OCI-LY7 (cell line): ENCODE results near the gene ADGRD1. TPM values are rescaled to one million over a fixed set of nuclear protein-coding genes. Genes with fewer than 3 reads are reported as not detected.

ENCODE experiments used
- BruUV-seq: library from RNA; stranded (reverse); fragments of 400-500 nt; replicated peaks from 2 replicates; lab custom pipeline; 2021; lab: Mats Ljungman, UMichigan
- CTCF ChIA-PET: fragments of 300-600 bp; sonication (Branson Sonifier 250); formaldehyde crosslinking; loops from one replicate; lab custom pipeline; 2022; ENCODE audit warnings: antibody characterized with exemption; ENCODE audit not compliant: unreplicated experiment; lab: Charles Lee
- POLR2A ChIA-PET: fragments of 300-600 bp; sonication (Branson Sonifier 250); formaldehyde crosslinking; loops from one replicate; lab custom pipeline; 2022; ENCODE audit warnings: antibody characterized with exemption; lab: Charles Lee
- DNase-seq: peaks from one replicate; pipeline ENCODE4 v3.0.0-alpha.2; 2015; ENCODE audit warnings: low spot score
- H2AFZ ChIP-seq: fragments of 200-600 bp; sonication (generic), shearing (Covaris generic); 2 replicates; pipeline ENCODE4 v1.6.1; 2014; ENCODE audit warnings: mild to moderate bottlenecking, antibody characterized with exemption, low read length, moderate library complexity
- H3K27ac ChIP-seq: fragments of 200-600 bp; sonication (generic); 2 replicates; pipeline ENCODE4 v1.5.1; 2014; ENCODE audit warnings: mixed run types, low read depth, mild to moderate bottlenecking, moderate library complexity, low read length, inconsistent platforms; ENCODE audit not compliant: poor library complexity, severe bottlenecking
- H3K36me3 ChIP-seq: fragments of 200-600 bp; sonication (generic); 2 replicates; pipeline ENCODE4 v1.6.1; 2014; ENCODE audit warnings: mild to moderate bottlenecking, antibody characterized with exemption, low read length, moderate library complexity, mixed read lengths; ENCODE audit not compliant: insufficient read depth
- H3K4me1 ChIP-seq: fragments of 200-600 bp; sonication (generic); 2 replicates; pipeline ENCODE4 v1.5.1; 2014; ENCODE audit warnings: mild to moderate bottlenecking, low read length; ENCODE audit not compliant: insufficient read depth, poor library complexity, severe bottlenecking
- H3K4me2 ChIP-seq: fragments of 200-600 bp; sonication (generic); 2 replicates; pipeline ENCODE4 v1.6.1; 2014; ENCODE audit warnings: mild to moderate bottlenecking, low read length
- H3K4me3 ChIP-seq: fragments of 200-600 bp; sonication (generic); 2 replicates; pipeline ENCODE4 v1.5.1; 2014; ENCODE audit warnings: mild to moderate bottlenecking, low read depth, low read length; ENCODE audit not compliant: poor library complexity, severe bottlenecking
- H3K79me2 ChIP-seq: fragments of 200-600 bp; sonication (generic); 2 replicates; pipeline ENCODE4 v1.6.1; 2016; ENCODE audit warnings: low read depth, mild to moderate bottlenecking, low read length, moderate library complexity, mixed read lengths; ENCODE audit not compliant: insufficient read depth
- H3K9me2 ChIP-seq: fragments of 200-600 bp; sonication (generic); 2 replicates; pipeline ENCODE4 v1.6.1; 2016; ENCODE audit warnings: mild to moderate bottlenecking, low read length, mixed read lengths; ENCODE audit not compliant: insufficient read depth
- H3K9me3 ChIP-seq: fragments of 200-600 bp; sonication (generic); 2 replicates; pipeline ENCODE4 v1.6.1; 2014; ENCODE audit warnings: mild to moderate bottlenecking, mixed run types, low read length, mixed read lengths
- H4K20me1 ChIP-seq: fragments of 200-600 bp; sonication (generic); 2 replicates; pipeline ENCODE4 v1.6.1; 2014; ENCODE audit warnings: mild to moderate bottlenecking, antibody characterized with exemption, low read length, moderate library complexity, mixed read lengths; ENCODE audit not compliant: insufficient read depth
- CTCF ChIP-seq: fragments of 200-600 bp; sonication (generic); conservative IDR thresholded peaks from 2 replicates; pipeline ENCODE4 v1.5.1; 2014; ENCODE audit warnings: mild to moderate bottlenecking, antibody characterized with exemption, low read length, moderate library complexity, mixed read lengths
- EZH2phosphoT487 ChIP-seq: fragments of 200-600 bp; sonication (generic); IDR thresholded peaks from 2 replicates; pipeline ENCODE4 v1.6.1; 2018; ENCODE audit warnings: low read depth, borderline replicate concordance, mild to moderate bottlenecking, mixed run types, antibody characterized with exemption, low read length, moderate library complexity, mixed read lengths
- intact Hi-C: fragments of 100-400 bp; cut with micrococcal nuclease; formaldehyde crosslinking; loops from one replicate; pipeline ENCODE4 v1.10.0; 2022; ENCODE audit not compliant: unreplicated experiment
- total RNA-seq, 2 experiments: library from RNA; depleted of rRNA in 1 of 2; stranded (reverse); fragments of >200 nt in 1 of 2; shearing (Covaris generic) in 1 of 2; gene quantifications; 2 replicates each; pipeline ENCODE4 v1.2.3, GENCODE V29; 2014 to 2022

The ADGRD1 gene
- total RNA-seq, 2 experiments from 2014 or later = 1.0 to 1.7 TPM

GRCh38 chr12:130965214-130965613 lies 11.5 kb downstream of the ADGRD1 start:
- CTCF ChIA-PET = no interaction called here
- POLR2A ChIA-PET = no interaction called here

GRCh38 chr12:130965668-130966067 lies 12.0 kb downstream of the ADGRD1 start:
- peaks cover 4% of the 10 kb centered on the region; the same call in 1 of the 2 replicates for H3K9me3 ChIP-seq
- H3K27ac ChIP-seq = no peak overlapping the region
- peak overlapping the region; percentile 11; the same call in 1 of the 2 replicates for H2AFZ ChIP-seq
- no peaks in the 10 kb centered on the region for H4K20me1 ChIP-seq
- no peak for DNase-seq
- no peak overlapping the region for H3K4me3 ChIP-seq
- intact Hi-C loops = no loop called here
- no peaks in the 10 kb centered on the region for H3K9me2 ChIP-seq
- no peaks in the 10 kb centered on the region for H3K79me2 ChIP-seq
- no peak for TF ChIP-seq EZH2phosphoT487
- TF ChIP-seq CTCF = no peak
- peaks cover 44% of the 10 kb centered on the region for H3K4me1 ChIP-seq
- CTCF ChIA-PET = no interaction called here
- H3K36me3 ChIP-seq = no peaks in the 10 kb centered on the region
- POLR2A ChIA-PET = no interaction called here
- peak overlapping the region; percentile 4; the same call in 1 of the 2 replicates for H3K4me2 ChIP-seq
- BruUV-seq = no TSS peak

More at GRCh38 chr12:130965214-130965613, 11.5 kb downstream of the ADGRD1 start:
- no TSS peak for BruUV-seq
- Histone ChIP-seq H3K4me2 (peak overlapping the region; percentile 4; the same call in 1 of the 2 replicates), H4K20me1 (no peaks in the 10 kb centered on the region), H3K79me2 (no peaks in the 10 kb centered on the region), H3K27ac (no peak overlapping the region), H2AFZ (peak overlapping the region; percentile 11; the same call in 1 of the 2 replicates), H3K4me3 (no peak overlapping the region), H3K9me2 (no peaks in the 10 kb centered on the region), H3K4me1 (peaks cover 39% of the 10 kb centered on the region), H3K9me3 (peaks cover 4% of the 10 kb centered on the region; the same call in 1 of the 2 replicates), H3K36me3 (no peaks in the 10 kb centered on the region)
- intact Hi-C loops = no loop called here
- TF ChIP-seq CTCF = no peak
- TF ChIP-seq EZH2phosphoT487 = no peak
- no peak for DNase-seq

GRCh38 chr12:130966443-130967030 lies 12.8 kb downstream of the ADGRD1 start:
- peaks cover 49% of the 10 kb centered on the region for H3K4me1 ChIP-seq
- no peaks in the 10 kb centered on the region for H3K9me2 ChIP-seq
- peaks cover 4% of the 10 kb centered on the region; the same call in 1 of the 2 replicates for H3K9me3 ChIP-seq
- no peaks in the 10 kb centered on the region for H4K20me1 ChIP-seq
- H2AFZ ChIP-seq = no peak overlapping the region
- no TSS peak for BruUV-seq
- intact Hi-C loops = no loop called here
- no peaks in the 10 kb centered on the region for H3K79me2 ChIP-seq
- no peak overlapping the region for H3K27ac ChIP-seq
- TF ChIP-seq EZH2phosphoT487 = no peak
- TF ChIP-seq CTCF = no peak
- ChIA-PET CTCF (no interaction called here), POLR2A (interaction anchor here (0.6 kb wide), 1 partner anchor 146 kb away, joined by 3 read pairs; no protein-coding TSS in a partner anchor)
- DNase-seq = no peak
- no peak overlapping the region for H3K4me2 ChIP-seq
- H3K36me3 ChIP-seq = no peaks in the 10 kb centered on the region
- no peak overlapping the region for H3K4me3 ChIP-seq
